ENCODE data around the gene ACIN1. TPM values are rescaled to one million over a fixed set of nuclear protein-coding genes. Genes with fewer than 3 reads are reported as not detected.

The ACIN1 gene
- total and polyA plus RNA-seq, 10 of the 15 experiments (the other 5 are each of a cell fraction or from before 2014, with no cell fraction given), result 4.3 to 148 (median 93.4) TPM

- peak in 1 of 2 experiments; percentile 72; a peak in 2 of 3 replicates for TF ChIP-seq EGR1 (IDR thresholded peaks at IDR 0.05; ENCODE audit: borderline replicate concordance in 1 of 2, low read depth in 2 of 2, low read length in 2 of 2)
- TF ChIP-seq RELA (IDR thresholded peaks at IDR 0.05; ENCODE audit: borderline replicate concordance, partially characterized antibody), result peak; percentile 68
- peak; percentile 37; the same call in 1 of the 2 replicates for TF ChIP-seq RAD21 (IDR thresholded peaks at IDR 0.05; ENCODE audit: insufficient read depth, low read depth, low read length)
- no peak for TF ChIP-seq ESRRA (IDR thresholded peaks at IDR 0.05; ENCODE audit: low read length)
- TF ChIP-seq, protein P1, sequence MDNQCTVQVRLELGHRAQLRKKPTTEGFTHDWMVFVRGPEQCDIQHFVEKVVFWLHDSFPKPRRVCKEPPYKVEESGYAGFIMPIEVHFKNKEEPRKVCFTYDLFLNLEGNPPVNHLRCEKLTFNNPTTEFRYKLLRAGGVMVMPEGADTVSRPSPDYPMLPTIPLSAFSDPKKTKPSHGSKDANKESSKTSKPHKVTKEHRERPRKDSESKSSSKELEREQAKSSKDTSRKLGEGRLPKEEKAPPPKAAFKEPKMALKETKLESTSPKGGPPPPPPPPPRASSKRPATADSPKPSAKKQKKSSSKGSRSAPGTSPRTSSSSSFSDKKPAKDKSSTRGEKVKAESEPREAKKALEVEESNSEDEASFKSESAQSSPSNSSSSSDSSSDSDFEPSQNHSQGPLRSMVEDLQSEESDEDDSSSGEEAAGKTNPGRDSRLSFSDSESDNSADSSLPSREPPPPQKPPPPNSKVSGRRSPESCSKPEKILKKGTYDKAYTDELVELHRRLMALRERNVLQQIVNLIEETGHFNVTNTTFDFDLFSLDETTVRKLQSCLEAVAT (IDR thresholded peaks at IDR 0.05), result 0 out of 2 replicates have a peak, but pooled peaks have one; percentile 18
- no peak for TF ChIP-seq CHD2 (IDR thresholded peaks at IDR 0.05; ENCODE audit: borderline replicate concordance, low read depth, low read length)
- 0 out of 2 replicates have a peak, but pooled peaks have one; percentile 25 for TF ChIP-seq BACH1 (IDR thresholded peaks at IDR 0.05; ENCODE audit: borderline replicate concordance)
- peak; percentile 37 for TF ChIP-seq PBX3 (IDR thresholded peaks at IDR 0.05; ENCODE audit: insufficient replicate concordance, low read depth, low read length)
- peak; percentile 28 for TF ChIP-seq SKIL (IDR thresholded peaks at IDR 0.05; ENCODE audit: low read depth, poor library complexity, severe bottlenecking)
- TF ChIP-seq BCL3 (IDR thresholded peaks at IDR 0.05; ENCODE audit: borderline replicate concordance, insufficient read depth, low read depth, low read length, poor library complexity, severe bottlenecking), result no peak
- TF ChIP-seq CTCF (IDR thresholded peaks at IDR 0.05 in 2 of 3, conservative IDR thresholded peaks at IDR 0.05 in 1 of 3; ENCODE audit: control insufficient read depth in 2 of 3, extremely low read depth in 1 of 3, insufficient read depth in 1 of 3, low read depth in 3 of 3, low read length in 3 of 3), result peak; percentile 57 to 83 (median 69)
These were observed 38.6 kb downstream of the ACIN1 start (continued) for GRCh38 chr14:23056145-23056955.

Data from GM12878 (cell line).